ENCODE measurements around the gene NKX2-2.

DNA sequence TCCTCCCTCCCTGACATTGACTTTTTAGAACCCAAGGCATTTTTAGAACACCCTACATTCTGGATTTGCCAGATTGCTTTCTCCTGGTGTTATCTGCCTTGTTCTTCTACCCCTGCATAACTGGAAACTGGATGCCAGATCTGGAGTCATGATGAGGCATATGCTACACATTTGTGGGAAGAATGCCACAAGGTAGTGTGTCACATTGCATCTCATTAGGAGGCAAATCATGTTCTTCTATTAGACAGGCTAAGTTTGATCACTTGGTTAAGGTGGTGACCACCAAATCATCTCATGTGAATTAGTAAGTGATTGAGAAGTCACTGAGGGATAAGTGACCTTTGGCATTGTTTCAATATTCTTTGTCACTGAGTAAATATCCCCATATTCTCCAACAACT, 12.9 kb upstream of the NKX2-2 start:
- TF ChIP-seq POLR2A (IDR thresholded peaks at IDR 0.05; ENCODE audit: low read length) (no peak), GATA1 (IDR thresholded peaks at IDR 0.05; ENCODE audit: low read depth, low read length) (no peak)
